GM23248 (cell line): ENCODE measurements around the gene TAGLN2. TPM values are rescaled to one million over a fixed set of nuclear protein-coding genes. Genes with fewer than 3 reads are reported as not detected.

Experiments
- DNase-seq: peaks from one replicate; pipeline ENCODE4 v3.0.0-alpha.2; 2015
- H2AFZ ChIP-seq: fragments of 200-600 bp; sonication (generic); 2 replicates; pipeline ENCODE4 v1.6.1; 2016; ENCODE audit warnings: antibody characterized with exemption
- H3F3A ChIP-seq: fragments of 200-600 bp; sonication (generic); 2 replicates; pipeline ENCODE4 v1.6.1; 2016; ENCODE audit warnings: mild to moderate bottlenecking, antibody characterized with exemption, mixed run types; ENCODE audit not compliant: insufficient read depth
- H3K27ac ChIP-seq: fragments of 200-600 bp; sonication (generic); 2 replicates; pipeline ENCODE4 v1.5.1; 2016; ENCODE audit warnings: mild to moderate bottlenecking
- H3K27me3 ChIP-seq: fragments of 200-600 bp; sonication (generic); replicated peaks from 2 replicates; pipeline ENCODE4 v1.6.1; 2016; ENCODE audit warnings: mild to moderate bottlenecking; ENCODE audit not compliant: insufficient read depth
- H3K36me3 ChIP-seq: fragments of 200-600 bp; sonication (generic); 2 replicates; pipeline ENCODE4 v1.6.1; 2016; ENCODE audit warnings: low read depth, mild to moderate bottlenecking
- H3K4me1 ChIP-seq: fragments of 200-600 bp; sonication (generic); 2 replicates; pipeline ENCODE4 v1.6.1; 2016; ENCODE audit warnings: mild to moderate bottlenecking; ENCODE audit not compliant: insufficient read depth
- H3K4me2 ChIP-seq: fragments of 200-600 bp; sonication (generic); one replicate; pipeline ENCODE4 v1.6.1; 2016; ENCODE audit warnings: mild to moderate bottlenecking; ENCODE audit not compliant: unreplicated experiment
- H3K4me3 ChIP-seq: fragments of 200-600 bp; sonication (generic); 2 replicates; pipeline ENCODE4 v1.5.1; 2016; ENCODE audit warnings: mild to moderate bottlenecking
- H3K79me2 ChIP-seq: fragments of 200-600 bp; sonication (generic); 2 replicates; pipeline ENCODE4 v1.6.1; 2016; ENCODE audit warnings: mild to moderate bottlenecking; ENCODE audit not compliant: insufficient read depth
- H3K9ac ChIP-seq: fragments of 200-600 bp; sonication (generic); 2 replicates; pipeline ENCODE4 v1.6.1; 2016; ENCODE audit warnings: mild to moderate bottlenecking
- H3K9me2 ChIP-seq: fragments of 200-600 bp; sonication (generic); 2 replicates; pipeline ENCODE4 v1.6.1; 2016; ENCODE audit warnings: mixed run types, mild to moderate bottlenecking, moderate library complexity; ENCODE audit not compliant: insufficient read depth
- H3K9me3 ChIP-seq: fragments of 200-600 bp; sonication (generic); one replicate; pipeline ENCODE4 v1.6.1; 2017; ENCODE audit warnings: low read depth
- H4K20me1 ChIP-seq: fragments of 200-600 bp; sonication (generic); 2 replicates; pipeline ENCODE4 v1.6.0; 2016; ENCODE audit not compliant: insufficient read depth
- EZH2 ChIP-seq: fragments of 200-600 bp; sonication (generic); IDR thresholded peaks from 2 replicates; pipeline ENCODE4 v1.6.1; 2018; ENCODE audit warnings: antibody characterized with exemption, mild to moderate bottlenecking; ENCODE audit not compliant: insufficient read depth, poor library complexity, severe bottlenecking
- EZH2phosphoT487 ChIP-seq: fragments of 200-600 bp; sonication (generic); IDR thresholded peaks from 2 replicates; pipeline ENCODE4 v1.6.1; 2018; ENCODE audit warnings: antibody characterized with exemption, moderate library complexity, mild to moderate bottlenecking, low read depth; ENCODE audit not compliant: insufficient read depth
- WGBS, 2 experiments: methylation state at CpG; one replicate each; pipeline ENCODE4 v1.1.6; 2015 to 2017; ENCODE audit warnings: low lambda C conversion rate in 2 of 2, low coverage in 1 of 2; ENCODE audit errors: missing lambda C conversion rate in 2 of 2; 5-methylcytosine and 5-hydroxymethylcytosine counted together
- in situ Hi-C: fragments of 300-500 bp; cut with MboI; formaldehyde crosslinking; loops from 2 replicates; pipeline ENCODE4 v1.15.0; 2020
- polyA plus RNA-seq: library from polyadenylated mRNA; unstranded; fragments of >200 nt; fragmentation: Nextera tagmentation; extraction: Ambion mirVana; gene quantifications from 2 replicates; pipeline ENCODE4 v1.2.1, GENCODE V29; 2016
- total RNA-seq: library from RNA; depleted of rRNA; stranded (reverse); fragments of >200 nt; shearing (Covaris generic); gene quantifications from 2 replicates; pipeline ENCODE4 v1.2.3, GENCODE V29; 2014

Gene TAGLN2
- total and polyA plus RNA-seq, 2 experiments from 2014 or later = 400 to 692 TPM

DNA sequence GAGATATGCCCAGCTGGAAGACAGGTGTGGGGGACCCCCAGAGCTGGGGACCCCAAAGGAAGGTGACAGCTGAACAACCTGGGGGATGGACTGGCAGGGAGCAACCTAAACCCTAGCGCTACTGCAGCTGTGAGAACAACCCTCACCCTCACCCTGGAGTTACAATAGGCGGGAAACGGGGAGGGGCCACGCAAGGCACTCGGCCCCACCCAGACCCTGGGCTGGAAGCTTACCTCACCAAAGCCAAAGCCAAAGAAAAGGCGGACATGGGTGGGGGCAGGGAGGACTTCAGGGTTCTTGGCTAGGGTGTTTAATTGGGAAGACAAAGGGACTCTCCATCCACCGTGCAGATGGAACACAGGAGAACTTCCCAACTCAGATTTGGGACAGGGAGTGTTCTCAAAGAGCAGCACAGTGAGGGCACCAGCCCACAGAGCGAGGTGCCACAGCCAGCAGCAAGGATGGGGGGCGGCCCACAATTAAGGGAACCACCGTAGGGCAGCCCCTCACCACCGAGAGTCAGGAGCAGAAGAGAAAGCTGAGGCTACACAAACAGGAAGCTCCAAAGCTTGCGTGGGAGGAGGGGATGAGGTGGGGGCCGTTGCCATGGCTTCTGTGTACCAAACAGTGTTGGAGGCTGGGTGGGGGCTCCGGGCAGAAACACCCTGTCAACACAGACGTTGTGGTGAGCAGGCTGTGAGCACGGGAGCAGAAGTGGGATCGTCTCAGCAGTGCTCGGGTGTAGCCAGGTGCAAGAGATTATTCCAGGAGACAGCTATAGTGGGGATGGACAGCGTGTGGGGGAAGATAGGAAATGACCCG is 1.9 kb downstream of the TAGLN2 start:
- TF ChIP-seq EZH2phosphoT487 = no peak
- in situ Hi-C loops = no loop called here
- Histone ChIP-seq H3K9me2 (no peaks in the 10 kb centered on the region), H2AFZ (no peak overlapping the region), H3K4me3 (peak overlapping the region; percentile 85), H3K4me1 (peaks cover 28% of the 10 kb centered on the region), H3K79me2 (peaks cover 58% of the 10 kb centered on the region), H3F3A (peaks cover 22% of the 10 kb centered on the region), H3K9ac (peak overlapping the region; percentile 98), H3K4me2 (peak overlapping the region; percentile 95), H4K20me1 (no peaks in the 10 kb centered on the region), H3K27ac (peak overlapping the region; percentile 98), H3K9me3 (no peaks in the 10 kb centered on the region), H3K36me3 (peaks cover 16% of the 10 kb centered on the region; the same call in 1 of the 2 replicates), H3K27me3 (no peaks in the 10 kb centered on the region)
- 1 to 3% methylated on average over 20 of the region's 20 CpGs for WGBS, 2 experiments
- peak; percentile 94 for DNase-seq

DNA sequence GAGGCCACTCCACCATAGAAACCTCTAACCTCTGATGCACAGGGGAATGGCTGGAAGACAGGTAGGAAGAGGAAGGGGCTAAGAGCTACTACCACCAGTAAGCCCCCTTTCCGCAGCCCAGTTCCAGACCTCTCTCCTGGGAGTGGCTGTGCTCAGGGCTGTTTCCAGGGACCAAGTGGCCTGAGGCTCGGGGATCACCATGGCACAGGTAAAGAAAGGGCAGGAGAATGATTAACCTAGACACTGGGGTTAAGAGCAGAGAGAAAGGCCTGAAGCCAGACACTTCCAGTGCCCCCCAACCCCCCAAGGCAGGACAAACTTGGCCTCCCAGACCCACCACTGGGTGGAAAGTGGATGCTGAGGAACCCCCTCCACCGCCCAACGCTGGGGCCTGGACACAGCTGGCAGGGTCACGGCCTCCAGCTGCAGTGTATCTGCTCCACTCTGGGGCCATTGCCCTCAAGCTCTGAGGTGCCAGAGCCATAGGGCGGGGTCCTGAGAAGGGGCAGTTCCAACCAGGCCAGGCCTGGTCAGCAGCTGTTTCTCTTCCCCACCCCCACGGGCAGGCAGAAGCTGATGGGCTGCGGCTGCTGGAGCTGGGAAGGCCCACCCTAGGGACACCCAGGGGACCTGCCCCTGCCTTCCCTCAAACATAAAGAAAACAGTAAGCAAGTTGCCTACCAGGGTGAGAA is 2.6 kb downstream of the TAGLN2 start:
- no peaks in the 10 kb centered on the region for H4K20me1 ChIP-seq
- WGBS, 2 experiments = 10 to 17% methylated on average over 8 of the region's 8 CpGs
- peak overlapping the region; percentile 85 for H3K4me3 ChIP-seq
- peaks cover 26% of the 10 kb centered on the region for H3F3A ChIP-seq
- peaks cover 36% of the 10 kb centered on the region for H3K4me1 ChIP-seq
- peak overlapping the region; percentile 95 for H3K4me2 ChIP-seq
- no peaks in the 10 kb centered on the region for H3K9me3 ChIP-seq
- peak; percentile 59 for DNase-seq
- no peaks in the 10 kb centered on the region for H3K9me2 ChIP-seq
- H3K79me2 ChIP-seq = peaks cover 58% of the 10 kb centered on the region
- no peak overlapping the region for H2AFZ ChIP-seq
- peak overlapping the region; percentile 98 for H3K9ac ChIP-seq
- no peaks in the 10 kb centered on the region for H3K27me3 ChIP-seq
- peaks cover 18% of the 10 kb centered on the region for H3K36me3 ChIP-seq
- in situ Hi-C loops = no loop called here
- H3K27ac ChIP-seq = peak overlapping the region; percentile 98
- TF ChIP-seq EZH2phosphoT487 (no peak), EZH2 (no peak)

DNA sequence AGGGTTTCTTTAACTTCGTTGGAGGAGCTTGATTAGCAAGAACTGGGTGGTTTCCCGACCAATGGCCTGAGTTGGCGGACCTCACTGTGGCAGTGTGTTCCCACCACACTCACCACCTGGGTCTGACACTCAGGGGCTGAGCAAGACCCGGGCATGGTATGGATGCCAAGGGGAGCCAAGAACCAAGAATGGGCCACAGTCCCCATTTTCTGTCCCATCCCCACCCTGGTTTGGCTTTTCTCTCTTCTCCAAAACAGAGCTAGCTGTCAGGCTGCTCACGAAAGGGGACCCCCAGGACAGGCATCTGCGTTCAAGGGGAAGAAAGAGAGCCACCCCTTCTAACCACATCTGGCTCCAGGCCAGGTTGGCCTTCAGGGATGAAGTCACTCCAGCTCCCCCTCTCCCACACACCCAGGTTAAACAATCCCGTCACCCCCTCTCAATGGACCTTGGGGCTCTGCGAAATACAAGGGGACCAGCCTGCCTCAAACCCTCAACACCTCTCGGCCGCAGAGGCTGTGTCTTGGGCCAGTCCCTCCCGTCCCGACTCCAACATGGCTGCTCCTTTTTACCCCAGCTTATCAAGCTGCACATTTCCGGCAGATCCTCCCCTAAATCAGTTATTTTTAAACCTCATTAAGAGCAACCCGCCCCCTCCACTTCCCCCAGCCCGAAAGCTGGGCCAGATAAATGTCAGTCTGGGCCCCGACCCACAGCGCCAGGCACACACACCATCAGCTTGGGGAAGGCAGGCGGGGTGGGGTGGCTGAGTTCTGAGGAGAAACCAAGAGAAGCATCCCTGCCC is 3.4 kb downstream of the TAGLN2 start:
- H3K4me2 ChIP-seq = peak overlapping the region; percentile 95
- no peak for TF ChIP-seq EZH2
- no peak for TF ChIP-seq EZH2phosphoT487
- peaks cover 30% of the 10 kb centered on the region for H3F3A ChIP-seq
- peak overlapping the region; percentile 98 for H3K27ac ChIP-seq
- H3K9me2 ChIP-seq = no peaks in the 10 kb centered on the region
- no peaks in the 10 kb centered on the region for H4K20me1 ChIP-seq
- in situ Hi-C loops = no loop called here
- WGBS, 2 experiments = 40 to 53% methylated on average over 16 to 18 of the region's 18 CpGs
- H3K9ac ChIP-seq = peak overlapping the region; percentile 98
- peaks cover 40% of the 10 kb centered on the region for H3K4me1 ChIP-seq
- no peak overlapping the region for H2AFZ ChIP-seq
- peak; percentile 38 for DNase-seq
- H3K27me3 ChIP-seq = no peaks in the 10 kb centered on the region
- peaks cover 58% of the 10 kb centered on the region for H3K79me2 ChIP-seq
- peaks cover 20% of the 10 kb centered on the region for H3K36me3 ChIP-seq
- H3K9me3 ChIP-seq = no peaks in the 10 kb centered on the region
- peak overlapping the region; percentile 85 for H3K4me3 ChIP-seq

DNA sequence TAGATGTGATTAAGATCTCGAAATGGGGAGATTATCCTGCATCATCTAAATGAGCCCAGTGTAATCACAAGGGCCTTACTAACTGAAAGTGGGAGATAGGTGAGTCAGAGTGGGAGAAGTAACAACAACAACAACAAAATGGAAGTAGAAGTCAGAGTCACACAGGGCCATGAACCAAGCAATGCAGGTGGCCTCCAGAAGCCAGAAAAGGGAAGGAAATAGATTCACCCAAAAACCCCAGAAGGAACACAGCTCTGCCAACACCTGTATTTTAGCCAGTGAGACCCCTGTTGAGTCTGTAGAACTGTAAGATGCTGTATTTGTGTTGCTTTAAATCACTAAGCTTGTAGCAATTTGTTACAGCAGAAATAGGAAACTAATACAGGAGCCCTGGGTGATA is 4.1 kb downstream of the TAGLN2 start:
- no peaks in the 10 kb centered on the region for H3K9me3 ChIP-seq
- H4K20me1 ChIP-seq = no peaks in the 10 kb centered on the region
- 44 to 67% methylated on average over 1 of the region's 1 CpG for WGBS, 2 experiments
- peak overlapping the region; percentile 98; the same call in 1 of the 2 replicates for H3K27ac ChIP-seq
- no peaks in the 10 kb centered on the region for H3K27me3 ChIP-seq
- H3K9ac ChIP-seq = 0 out of 2 replicates have a peak overlapping the region, but pooled peaks have one; percentile 98
- TF ChIP-seq EZH2 (no peak), EZH2phosphoT487 (no peak)
- H3K4me2 ChIP-seq = peak overlapping the region; percentile 95
- peaks cover 47% of the 10 kb centered on the region for H3K4me1 ChIP-seq
- no peak overlapping the region for H3K4me3 ChIP-seq
- peaks cover 20% of the 10 kb centered on the region for H3K36me3 ChIP-seq
- peaks cover 58% of the 10 kb centered on the region for H3K79me2 ChIP-seq
- DNase-seq = peak; percentile 51
- no peak overlapping the region for H2AFZ ChIP-seq
- in situ Hi-C loops = no loop called here
- no peaks in the 10 kb centered on the region for H3K9me2 ChIP-seq
- peaks cover 37% of the 10 kb centered on the region for H3F3A ChIP-seq
